ENCODE measurements around the gene SHISA3. TPM values are rescaled to one million over a fixed set of nuclear protein-coding genes. Genes with fewer than 3 reads are reported as not detected.

The SHISA3 gene
- total and polyA plus RNA-seq, 2 of the 13 experiments (the other 11 are each of a cell fraction or from before 2014, with no cell fraction given): not detected

GRCh38 chr4:42369489-42369888 is 27.8 kb upstream of the SHISA3 start:
- Histone ChIP-seq H3K9me3 (ENCODE audit: low read length) (no peaks in the 10 kb centered on the region), H3K79me2 (ENCODE audit: insufficient read depth, low read length) (no peaks in the 10 kb centered on the region), H3K4me2 (ENCODE audit: low read depth, low read length) (no peak overlapping the region), H3K36me3 (replicated peaks in 1 of 2; ENCODE audit: control insufficient read depth in 1 of 2, insufficient read depth in 2 of 2, low read length in 2 of 2) (no peaks in the 10 kb centered on the region), H3K27me3 (ENCODE audit: control insufficient read depth in 1 of 2, insufficient read depth in 2 of 2, low read length in 2 of 2) (no peaks in the 10 kb centered on the region), H4K20me1 (ENCODE audit: insufficient read depth, low read length) (no peaks in the 10 kb centered on the region), H2AFZ (ENCODE audit: low read length) (no peak overlapping the region), H3K4me1 (ENCODE audit: insufficient read depth, low read length) (no peaks in the 10 kb centered on the region), H3K4me3 (replicated peaks in 1 of 3; ENCODE audit: insufficient read depth in 1 of 3, low read depth in 2 of 3, low read length in 3 of 3) (no peak overlapping the region), H3K27ac (ENCODE audit: extremely low read length, insufficient read depth, low read length) (no peak overlapping the region), H3K9ac (ENCODE audit: insufficient read depth, low read depth, low read length) (no peak overlapping the region)
- TF ChIP-seq WIZ (CRISPR knock-in tag; IDR thresholded peaks at IDR 0.05) (no peak), HMG20A (CRISPR knock-in tag; IDR thresholded peaks at IDR 0.05; ENCODE audit: borderline replicate concordance) (no peak), MLLT10 (CRISPR knock-in tag; IDR thresholded peaks at IDR 0.05) (no peak), ZNF121 (CRISPR knock-in tag; IDR thresholded peaks at IDR 0.05) (no peak), GZF1 (CRISPR knock-in tag; IDR thresholded peaks at IDR 0.05) (no peak), ZNF24 (IDR thresholded peaks at IDR 0.05) (no peak), ZNF775 (CRISPR knock-in tag; IDR thresholded peaks at IDR 0.05; ENCODE audit: borderline replicate concordance) (no peak), MEF2D (CRISPR knock-in tag; IDR thresholded peaks at IDR 0.05) (no peak), ZNF709 (CRISPR knock-in tag; IDR thresholded peaks at IDR 0.05) (no peak), ZNF605 (CRISPR knock-in tag; IDR thresholded peaks at IDR 0.05) (no peak), IKZF4 (CRISPR knock-in tag; IDR thresholded peaks at IDR 0.05; ENCODE audit: borderline replicate concordance, low read depth, not compliant biosample characterization) (no peak), NCOA2 (CRISPR knock-in tag; IDR thresholded peaks at IDR 0.05) (no peak), ZNF432 (CRISPR knock-in tag; IDR thresholded peaks at IDR 0.05; ENCODE audit: borderline replicate concordance) (no peak), NR3C1 (CRISPR knock-in tag; IDR thresholded peaks at IDR 0.05) (no peak), ZNF564 (CRISPR knock-in tag; IDR thresholded peaks at IDR 0.05) (no peak)
- TF ChIP-seq, protein P1, sequence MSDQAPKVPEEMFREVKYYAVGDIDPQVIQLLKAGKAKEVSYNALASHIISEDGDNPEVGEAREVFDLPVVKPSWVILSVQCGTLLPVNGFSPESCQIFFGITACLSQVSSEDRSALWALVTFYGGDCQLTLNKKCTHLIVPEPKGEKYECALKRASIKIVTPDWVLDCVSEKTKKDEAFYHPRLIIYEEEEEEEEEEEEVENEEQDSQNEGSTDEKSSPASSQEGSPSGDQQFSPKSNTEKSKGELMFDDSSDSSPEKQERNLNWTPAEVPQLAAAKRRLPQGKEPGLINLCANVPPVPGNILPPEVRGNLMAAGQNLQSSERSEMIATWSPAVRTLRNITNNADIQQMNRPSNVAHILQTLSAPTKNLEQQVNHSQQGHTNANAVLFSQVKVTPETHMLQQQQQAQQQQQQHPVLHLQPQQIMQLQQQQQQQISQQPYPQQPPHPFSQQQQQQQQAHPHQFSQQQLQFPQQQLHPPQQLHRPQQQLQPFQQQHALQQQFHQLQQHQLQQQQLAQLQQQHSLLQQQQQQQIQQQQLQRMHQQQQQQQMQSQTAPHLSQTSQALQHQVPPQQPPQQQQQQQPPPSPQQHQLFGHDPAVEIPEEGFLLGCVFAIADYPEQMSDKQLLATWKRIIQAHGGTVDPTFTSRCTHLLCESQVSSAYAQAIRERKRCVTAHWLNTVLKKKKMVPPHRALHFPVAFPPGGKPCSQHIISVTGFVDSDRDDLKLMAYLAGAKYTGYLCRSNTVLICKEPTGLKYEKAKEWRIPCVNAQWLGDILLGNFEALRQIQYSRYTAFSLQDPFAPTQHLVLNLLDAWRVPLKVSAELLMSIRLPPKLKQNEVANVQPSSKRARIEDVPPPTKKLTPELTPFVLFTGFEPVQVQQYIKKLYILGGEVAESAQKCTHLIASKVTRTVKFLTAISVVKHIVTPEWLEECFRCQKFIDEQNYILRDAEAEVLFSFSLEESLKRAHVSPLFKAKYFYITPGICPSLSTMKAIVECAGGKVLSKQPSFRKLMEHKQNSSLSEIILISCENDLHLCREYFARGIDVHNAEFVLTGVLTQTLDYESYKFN (CRISPR knock-in tag; conservative IDR thresholded peaks at IDR 0.05): no peak
- TF ChIP-seq, protein P2, sequence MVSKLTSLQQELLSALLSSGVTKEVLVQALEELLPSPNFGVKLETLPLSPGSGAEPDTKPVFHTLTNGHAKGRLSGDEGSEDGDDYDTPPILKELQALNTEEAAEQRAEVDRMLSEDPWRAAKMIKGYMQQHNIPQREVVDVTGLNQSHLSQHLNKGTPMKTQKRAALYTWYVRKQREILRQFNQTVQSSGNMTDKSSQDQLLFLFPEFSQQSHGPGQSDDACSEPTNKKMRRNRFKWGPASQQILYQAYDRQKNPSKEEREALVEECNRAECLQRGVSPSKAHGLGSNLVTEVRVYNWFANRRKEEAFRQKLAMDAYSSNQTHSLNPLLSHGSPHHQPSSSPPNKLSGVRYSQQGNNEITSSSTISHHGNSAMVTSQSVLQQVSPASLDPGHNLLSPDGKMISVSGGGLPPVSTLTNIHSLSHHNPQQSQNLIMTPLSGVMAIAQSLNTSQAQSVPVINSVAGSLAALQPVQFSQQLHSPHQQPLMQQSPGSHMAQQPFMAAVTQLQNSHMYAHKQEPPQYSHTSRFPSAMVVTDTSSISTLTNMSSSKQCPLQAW (CRISPR knock-in tag; IDR thresholded peaks at IDR 0.05): no peak
- in situ Hi-C loops (cut with HindIII; ENCODE audit: extremely low pct_ligation_motif_present, low pct_unique_long_range_greater_than_20kb) (no loop called here), intact Hi-C loops (cut with micrococcal nuclease; ENCODE audit: unreplicated experiment) (no loop called here)
- CTCF ChIA-PET (ENCODE audit: low intra/inter-chr PET ratio, low total read pairs): no interaction called here
- no peak for ATAC-seq
- DNase-seq (ENCODE audit: low spot score): no peak
- POLR2A ChIA-PET: no interaction called here
- WGBS (ENCODE audit: low lambda C conversion rate): 30% methylated on average over 8 of the region's 27 CpGs
- no TSS peak for BruUV-seq (replicated peaks)
- FAIRE-seq: no peak

All from HepG2 (cell line).